HG03469 (cell line): ENCODE results near the gene PARD3.
A peak's percentile ranks its signal among the peaks of the same experiment; 100 is the strongest.

Experiments
- ATAC-seq: cut with Tn5 transposase; IDR thresholded peaks from one replicate; pipeline ENCODE4 v1.9.1; 2021; ENCODE audit warnings: mild to moderate bottlenecking, moderate library complexity, moderate number of reproducible peaks; ENCODE audit not compliant: unreplicated experiment

PARD3 gene

DNA sequence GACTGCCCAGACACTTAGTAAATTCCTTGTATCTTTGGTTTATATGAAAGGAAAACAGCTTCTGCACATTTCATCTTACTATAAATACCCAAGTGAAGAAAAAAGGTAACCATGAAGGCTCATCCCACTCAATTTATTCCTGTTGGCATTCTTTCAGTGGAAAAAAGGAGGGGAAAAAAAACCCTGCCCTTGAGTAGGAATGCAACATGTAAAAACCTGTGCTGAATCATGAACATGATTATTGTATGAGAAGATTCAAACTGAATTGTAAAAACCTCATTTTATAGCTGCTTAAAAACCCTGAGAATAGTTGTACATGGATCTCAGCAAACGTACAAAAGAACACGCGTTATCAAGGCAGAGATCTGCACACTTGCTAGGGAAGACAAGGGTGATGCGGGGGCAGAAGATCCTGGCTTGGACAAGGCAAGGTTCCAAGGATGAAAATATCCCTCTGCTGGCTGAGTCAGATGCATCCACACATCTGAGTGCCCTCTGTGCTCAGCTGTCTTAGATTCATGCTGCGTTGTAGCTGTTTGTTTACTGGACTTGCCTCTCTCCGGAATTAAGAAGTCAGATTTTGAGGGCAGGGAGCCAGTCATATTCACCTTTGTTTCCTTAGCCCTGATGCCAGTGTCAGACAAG lies 658.2 kb downstream of the PARD3 start:
- no peak for ATAC-seq

DNA sequence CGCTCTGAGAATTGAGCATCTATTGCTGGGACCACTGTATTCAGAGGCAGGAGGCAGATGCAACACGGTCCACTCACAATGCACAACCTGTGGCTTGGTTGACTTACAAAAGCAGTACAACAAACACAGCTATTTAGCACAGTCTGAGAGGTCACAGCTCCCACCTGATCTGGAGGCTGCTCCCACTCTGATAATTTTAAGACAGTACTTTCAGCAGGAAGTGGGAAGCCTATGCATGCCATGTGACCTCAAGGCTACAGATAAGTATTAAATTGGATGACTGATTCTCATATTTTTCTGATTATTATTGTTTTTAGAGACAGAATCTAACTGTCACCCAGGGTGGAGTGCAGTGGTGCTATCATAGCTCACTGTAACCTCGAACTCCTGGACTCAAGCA lies 659.3 kb downstream of the PARD3 start:
- no peak for ATAC-seq

DNA sequence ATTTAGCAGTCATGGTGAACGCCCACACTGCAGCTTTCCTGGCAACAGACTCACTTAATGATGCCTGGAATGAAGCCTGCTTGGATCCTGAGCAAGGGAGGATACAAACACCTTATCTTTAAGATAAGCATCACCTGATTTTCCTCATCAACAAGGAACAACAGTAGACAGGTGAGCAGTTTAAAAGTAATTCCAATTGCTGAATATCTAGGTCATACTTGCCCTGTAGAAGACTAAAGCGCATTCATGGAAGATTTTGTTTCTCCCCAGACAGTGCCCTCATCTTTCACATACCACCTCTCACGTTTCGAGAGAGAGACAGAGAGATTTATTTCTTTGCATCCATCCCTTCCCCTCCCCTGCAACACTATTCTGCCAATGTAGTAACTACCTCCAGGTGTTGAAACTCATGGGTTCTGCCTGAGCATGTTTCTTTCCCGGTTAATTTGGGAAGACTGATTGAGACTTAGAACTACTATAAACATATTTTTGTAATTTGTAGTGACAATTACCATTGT lies 660.7 kb downstream of the PARD3 start:
- no peak for ATAC-seq

DNA sequence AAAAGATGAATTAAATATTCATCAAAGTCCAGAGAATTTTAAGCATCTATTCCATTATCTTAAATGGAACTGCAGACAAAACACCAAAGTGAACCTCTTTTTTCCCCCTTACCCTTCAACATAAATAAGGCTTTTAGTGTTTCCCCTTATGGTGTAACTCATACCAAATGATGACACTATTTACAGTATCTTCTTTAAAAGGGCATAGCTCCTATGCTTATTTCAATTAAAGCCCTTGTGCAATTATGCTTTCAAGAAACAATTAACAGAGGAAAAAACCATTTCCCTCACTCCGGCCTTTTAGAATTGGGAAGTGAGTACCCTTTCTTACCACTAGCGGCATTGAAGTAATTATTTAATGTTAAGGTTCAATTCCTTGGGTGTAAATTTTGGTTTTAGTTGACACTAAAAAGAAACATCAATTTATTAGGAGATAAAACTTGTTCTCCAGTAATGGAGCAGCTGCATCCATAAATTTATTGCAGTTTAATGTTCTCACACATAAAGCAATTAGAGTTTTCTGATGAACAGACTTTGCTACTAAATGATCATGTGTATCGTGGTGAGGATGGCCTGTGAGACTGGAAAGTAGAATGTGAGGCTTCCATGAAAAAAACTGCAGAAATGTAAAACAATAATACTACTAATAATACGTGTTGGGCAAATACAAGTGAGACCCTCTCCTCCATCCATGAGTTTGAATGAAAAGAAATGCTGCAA lies 661.3 kb downstream of the PARD3 start:
- no peak for ATAC-seq

DNA sequence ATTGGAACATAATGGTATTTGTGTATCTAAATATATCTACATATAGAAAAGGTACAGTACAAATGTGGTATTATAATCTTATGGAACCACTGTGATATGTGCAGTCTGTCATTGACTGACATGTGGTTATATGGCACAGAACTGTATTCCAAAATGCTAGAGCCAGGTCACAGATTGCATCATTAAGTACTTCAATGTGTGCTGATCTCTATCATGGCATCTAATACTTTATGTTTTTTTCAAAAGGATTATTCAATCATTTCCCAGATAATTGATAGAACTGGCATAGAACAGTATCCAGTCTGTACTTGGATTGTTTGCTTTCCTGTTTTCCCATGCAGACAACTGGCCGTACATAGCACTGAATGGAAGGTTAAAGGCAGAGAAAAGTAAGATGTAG lies 662.7 kb downstream of the PARD3 start:
- ATAC-seq = no peak

DNA sequence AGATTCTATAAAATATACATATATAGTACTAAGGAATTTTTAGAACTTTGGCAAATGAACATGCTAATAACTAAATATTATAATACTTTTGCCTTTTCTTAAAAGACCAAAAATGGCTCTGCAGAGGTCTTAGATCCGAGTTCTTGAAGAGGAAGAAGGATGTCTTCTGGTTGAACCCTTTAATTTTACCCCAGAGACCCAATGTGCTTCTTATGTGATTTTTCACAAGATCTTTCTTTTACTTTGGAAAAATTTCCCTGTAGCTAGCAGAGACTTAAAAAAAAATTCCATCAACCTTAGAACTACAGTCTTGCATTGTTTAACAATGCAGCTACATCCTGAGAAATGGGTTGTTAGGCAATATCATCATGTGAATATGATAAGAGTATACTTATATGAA lies 663.2 kb downstream of the PARD3 start:
- no peak for ATAC-seq

DNA sequence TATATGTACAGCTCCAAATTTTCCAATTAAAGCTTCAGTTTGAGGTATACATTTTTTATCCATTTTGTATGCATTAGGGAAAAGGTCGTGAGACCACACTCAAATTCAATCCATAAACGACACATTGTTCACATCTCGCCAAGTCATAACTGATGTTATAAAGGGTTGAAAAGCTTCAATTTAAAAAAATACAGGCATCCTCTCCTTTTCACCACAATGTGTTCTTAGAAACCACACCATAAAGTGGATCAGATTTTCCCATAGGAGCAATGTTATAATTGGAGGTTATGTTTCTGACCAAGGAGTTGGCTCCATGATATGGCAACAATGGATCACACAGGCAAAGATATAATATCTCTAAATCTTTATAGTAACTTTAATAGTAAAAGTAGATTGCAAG lies 663.6 kb downstream of the PARD3 start:
- no peak for ATAC-seq

DNA sequence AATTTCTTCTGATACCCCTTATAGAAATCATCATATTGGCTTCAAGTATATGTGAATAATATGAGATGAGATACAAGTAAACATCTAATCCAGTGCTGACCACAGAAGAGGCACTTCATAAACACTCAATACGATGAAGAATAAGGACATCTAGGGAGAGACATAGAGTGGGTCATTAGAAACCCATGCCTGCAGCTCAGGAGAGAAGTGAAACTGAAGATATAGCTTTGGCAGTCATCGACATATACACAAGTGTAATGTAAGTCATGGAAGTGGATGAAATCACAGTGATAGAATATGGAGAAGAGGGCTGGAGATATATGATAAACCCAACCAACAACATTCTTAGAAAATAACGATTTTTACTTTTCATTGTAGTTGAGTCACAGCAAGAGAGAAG lies 665.0 kb downstream of the PARD3 start:
- ATAC-seq = no peak

DNA sequence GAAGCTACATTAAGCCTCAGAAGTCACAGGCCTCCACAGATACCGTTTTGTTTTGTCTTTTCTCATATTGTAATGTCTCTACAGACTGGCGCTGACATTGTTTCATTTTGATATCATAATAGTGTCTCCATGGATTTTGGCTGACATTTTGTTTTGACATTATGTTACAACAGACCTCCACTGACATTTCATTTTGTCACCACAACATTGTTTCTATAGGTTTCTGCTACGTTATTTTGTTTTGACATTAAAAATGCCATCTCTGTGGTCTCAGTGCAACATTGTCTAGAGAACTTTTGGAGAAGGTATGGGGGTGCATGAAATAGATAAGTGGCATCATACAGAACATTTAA lies 666.8 kb downstream of the PARD3 start:
- ATAC-seq = no peak

DNA sequence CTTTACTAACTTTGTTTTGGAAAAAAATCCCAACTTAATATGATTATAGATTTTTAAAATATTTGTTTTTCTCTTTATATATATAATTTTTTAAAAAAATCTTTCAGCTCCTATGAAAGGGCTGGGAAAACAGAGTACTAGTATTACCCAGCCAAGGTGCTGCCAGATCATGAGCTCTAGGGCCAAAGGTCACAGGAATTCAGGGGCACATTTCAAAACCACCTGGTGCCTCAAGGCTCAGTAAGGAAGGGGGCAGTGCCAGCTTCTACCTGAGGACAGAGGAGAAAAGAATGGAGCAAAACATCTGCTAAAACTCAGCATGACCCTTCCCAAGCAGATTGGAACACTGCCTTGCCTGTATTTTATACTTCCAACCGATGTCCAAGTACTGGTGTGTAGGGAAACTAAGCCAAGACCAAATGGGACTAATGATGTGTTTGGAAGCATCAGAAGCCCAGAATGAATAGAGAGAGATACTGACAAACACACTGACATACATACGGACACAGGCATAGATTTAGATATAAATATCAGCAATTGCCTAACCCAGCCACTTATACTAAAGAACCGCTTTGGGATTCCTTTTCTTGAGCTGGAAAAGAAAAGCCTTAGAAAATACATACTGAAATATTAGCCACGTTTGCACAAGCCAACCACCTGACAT lies 667.3 kb downstream of the PARD3 start:
- no peak for ATAC-seq

DNA sequence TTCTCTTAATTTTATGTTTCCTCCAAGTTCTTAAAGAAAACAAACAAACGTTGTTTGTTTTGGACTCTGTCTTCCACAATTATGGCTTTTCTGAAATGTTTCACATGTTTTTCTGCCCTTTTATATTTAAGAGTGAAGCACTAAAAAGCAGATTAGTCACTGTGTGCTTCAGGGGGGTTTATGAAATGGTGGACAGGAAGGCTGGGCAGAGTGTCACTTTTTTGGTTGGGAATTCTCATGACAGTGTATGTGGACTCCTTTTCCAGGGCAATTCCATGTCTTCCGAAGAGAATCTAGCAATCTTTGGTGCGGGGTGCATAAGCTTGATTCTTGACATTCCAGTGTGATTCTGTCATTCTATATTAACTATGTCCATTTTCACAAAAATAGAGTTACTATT lies 669.4 kb downstream of the PARD3 start:
- ATAC-seq = no peak

DNA sequence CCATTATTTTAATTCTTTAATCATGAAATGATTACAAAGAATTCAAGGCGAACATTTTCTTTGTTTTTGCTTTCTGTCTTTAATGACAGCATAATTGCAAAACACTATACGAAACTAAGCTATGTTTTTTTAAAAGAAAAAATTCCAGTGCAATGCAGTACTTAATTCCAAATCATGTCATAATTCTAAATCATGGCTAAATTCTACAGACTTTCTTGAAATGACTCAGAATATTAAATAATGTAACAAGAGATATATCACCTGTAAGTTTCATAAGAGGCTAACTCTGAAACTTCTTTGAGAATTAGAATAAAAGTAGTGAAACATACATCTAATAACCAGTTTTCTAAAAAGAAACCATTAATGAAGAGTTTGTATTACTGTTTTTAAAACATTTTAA lies 671.6 kb downstream of the PARD3 start:
- ATAC-seq = no peak

DNA sequence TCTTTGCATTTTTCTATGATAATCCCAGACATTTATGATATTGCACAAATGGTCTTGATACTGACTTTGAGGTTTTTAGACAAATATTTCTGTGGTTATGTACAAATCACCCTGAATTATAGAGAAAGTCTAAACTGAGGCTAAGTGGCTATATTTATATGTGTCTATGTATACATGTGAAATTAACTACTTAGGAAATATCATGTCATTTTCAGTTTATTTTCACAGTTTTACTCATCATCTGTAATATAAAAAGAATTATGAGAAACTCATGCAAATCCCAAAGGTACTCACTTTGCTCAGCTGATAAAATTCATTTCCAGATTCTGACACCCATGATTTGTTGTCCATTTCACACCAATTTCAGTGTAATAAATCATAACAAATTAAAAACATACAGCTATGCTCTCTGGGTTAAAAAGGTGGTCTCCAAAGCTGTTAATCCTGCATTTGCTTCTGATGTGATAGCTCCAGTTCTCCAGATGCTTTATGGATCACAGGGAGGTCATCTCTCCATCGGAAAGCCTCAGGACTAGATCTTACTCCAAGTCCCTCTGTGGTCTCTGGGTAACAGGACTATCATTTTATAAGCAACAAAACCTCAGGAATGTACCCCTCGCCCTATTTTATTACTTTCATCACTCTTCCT lies 673.9 kb downstream of the PARD3 start:
- ATAC-seq = no peak

DNA sequence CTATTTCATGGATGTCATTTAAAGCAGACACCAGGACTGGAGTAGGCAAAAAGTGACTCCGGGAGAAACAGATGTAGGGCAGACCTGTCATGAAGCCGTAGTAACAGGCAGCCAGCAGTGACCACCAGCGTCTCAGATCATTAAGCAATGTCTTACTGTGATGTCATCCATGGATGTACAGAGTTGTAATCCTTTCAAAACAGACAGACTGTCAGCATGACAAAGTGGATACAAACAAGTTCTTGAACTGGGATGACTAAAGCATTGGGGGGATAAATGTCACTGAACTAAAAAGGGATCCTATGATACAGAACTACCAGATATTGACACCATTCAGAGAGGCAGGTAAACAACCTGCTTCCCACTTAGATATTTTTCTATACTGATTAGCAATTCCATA lies 675.5 kb downstream of the PARD3 start:
- ATAC-seq = no peak

DNA sequence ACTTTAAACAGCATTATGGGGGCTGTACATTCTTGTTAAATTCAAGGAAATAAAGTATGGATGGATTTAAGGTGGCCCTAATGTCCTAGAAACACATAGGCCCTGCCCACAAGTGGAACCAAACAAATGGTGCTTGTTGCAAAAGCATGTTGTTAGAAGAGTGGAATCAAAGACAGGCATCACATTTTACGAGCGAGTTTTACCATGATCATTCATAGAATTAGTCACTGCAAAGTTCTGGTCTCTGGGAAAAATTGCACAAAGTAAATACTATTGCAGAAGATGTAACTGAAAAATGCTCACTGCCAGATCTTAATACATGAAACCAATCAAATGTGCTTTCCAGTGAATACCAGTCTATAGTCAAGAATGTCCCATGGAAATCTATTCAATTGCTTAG lies 677.1 kb downstream of the PARD3 start:
- ATAC-seq = no peak

DNA sequence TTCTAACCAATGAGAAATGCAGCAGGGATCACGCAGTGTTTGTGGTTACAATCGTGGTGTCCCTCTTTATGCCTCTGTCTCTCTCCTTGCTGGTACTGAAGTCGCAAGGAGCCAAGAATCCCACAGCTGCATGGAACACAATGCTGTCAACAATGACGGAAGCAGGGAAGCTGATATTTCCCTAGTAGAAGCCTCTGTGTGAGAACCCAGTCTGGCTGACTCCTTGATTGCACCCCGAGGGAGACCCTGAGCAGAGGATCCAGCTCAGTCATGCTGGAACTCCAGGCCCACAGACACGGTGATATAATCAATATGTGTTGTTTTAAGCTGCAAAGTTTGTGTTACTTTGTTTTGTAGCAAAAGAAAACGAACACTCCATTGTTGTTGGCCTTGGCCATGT lies 677.9 kb downstream of the PARD3 start:
- ATAC-seq = no peak

DNA sequence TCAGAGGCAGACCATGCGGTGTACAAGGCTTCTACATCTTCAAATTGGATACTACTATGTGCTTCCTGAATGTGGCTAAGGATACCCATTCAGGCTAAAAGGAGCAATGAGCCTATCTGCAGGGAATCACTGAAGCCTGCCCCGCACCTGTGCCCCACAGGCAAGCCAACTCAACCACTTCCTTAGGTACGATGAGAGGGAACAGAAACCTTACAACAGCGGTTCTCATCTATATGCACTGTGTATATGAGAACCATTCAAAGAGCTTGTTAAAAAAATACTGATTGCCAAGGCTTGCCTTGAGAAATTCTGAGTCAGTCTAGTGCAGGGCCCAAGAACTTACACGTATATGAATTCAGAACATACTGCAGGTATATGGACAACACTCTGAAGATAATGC lies 679.6 kb downstream of the PARD3 start:
- ATAC-seq = peak; percentile 56

DNA sequence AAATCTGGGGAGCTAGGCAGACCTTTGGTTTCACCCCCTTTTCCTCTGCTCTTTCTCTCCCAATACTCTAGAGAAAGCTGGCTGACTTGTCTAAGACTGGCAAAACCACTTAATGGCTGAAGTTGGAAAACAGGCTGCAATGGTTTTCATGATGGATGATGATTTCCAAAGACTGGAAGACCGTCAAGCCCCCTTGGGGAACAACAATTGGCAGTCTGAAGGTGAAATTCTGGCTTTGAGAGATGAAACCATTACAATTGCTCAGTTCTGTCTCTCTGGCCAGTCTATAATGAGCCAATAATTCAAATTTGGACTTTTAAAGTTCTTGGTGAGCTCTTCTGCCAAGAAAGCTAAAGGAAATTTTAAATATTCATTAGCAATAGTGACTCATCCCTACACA lies 680.5 kb downstream of the PARD3 start:
- ATAC-seq = no peak

DNA sequence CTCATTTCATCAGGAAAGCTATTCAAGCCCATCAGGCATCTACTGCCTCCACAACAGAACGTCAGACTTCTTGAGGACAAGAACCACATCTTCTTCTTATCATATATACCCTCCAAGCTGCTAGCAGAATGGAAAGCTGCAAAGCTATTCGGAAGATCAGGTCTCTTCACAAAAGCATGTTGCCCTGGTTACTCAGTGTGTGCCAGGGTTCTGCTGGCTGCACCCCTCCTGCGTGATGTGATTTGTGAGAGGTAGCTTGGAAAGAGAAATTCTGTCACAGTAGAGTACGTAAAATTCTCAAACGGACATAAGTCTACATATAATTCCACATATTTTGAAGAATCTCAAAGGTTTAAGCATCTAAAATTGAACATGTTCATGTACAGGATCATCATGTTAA lies 681.7 kb downstream of the PARD3 start:
- no peak for ATAC-seq

DNA sequence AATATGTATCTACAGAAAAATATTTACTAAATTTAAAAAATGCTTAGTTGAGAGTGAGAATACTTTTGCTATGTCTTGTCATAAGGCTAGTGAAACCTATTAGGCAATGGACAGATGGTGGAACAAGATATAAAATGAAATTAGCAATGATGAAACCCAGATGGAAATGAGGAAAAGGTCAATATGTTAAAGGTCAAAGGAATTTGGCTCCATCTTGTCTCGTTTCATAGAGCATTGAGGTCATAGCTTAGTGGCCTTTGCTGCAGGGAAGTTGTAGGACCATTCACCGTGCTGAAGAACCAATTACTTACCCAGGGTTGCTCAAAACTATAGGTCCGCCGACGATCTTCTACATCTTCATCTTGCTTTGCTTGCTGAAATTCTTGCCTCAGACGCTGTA lies 683.9 kb downstream of the PARD3 start:
- no peak for ATAC-seq

DNA sequence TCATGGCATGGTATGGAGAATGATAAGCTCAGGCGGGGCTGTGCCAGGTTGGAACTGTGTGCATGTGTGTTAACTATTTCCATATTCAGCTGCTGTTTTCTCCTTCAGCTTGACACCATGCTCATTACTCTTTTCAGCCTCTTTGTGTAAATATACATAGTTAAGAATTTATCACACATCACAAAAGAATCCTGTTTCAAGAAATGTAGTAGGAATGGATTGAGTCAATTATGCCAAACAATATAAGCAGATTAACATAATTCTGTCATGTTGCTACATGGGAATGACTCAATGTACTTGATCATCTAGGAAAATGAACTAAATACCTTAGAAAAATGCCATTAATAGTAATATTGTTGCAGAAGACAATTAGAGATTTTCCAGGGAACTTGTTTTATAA lies 687.4 kb downstream of the PARD3 start:
- no peak for ATAC-seq
